Endothelial cell of umbilical vein (primary cell): ENCODE measurements around the gene TCERG1L. TPM values are rescaled to one million over a fixed set of nuclear protein-coding genes. Genes with fewer than 3 reads are reported as not detected.

Experiments used
- BruUV-seq: library from RNA; stranded (reverse); fragments of 400-500 nt; replicated peaks from 2 replicates; lab custom pipeline; 2021; lab: Mats Ljungman, UMichigan
- CTCF ChIA-PET: fragments of 300-600, 350-600 bp; sonication (Branson Sonifier 250); formaldehyde crosslinking; loops from one replicate; lab custom pipeline; 2021; ENCODE audit warnings: antibody characterized with exemption, inconsistent platforms; lab: Charles Lee
- POLR2A ChIA-PET: fragments of 300-600, 350-600 bp; sonication (Branson Sonifier 250); formaldehyde crosslinking; loops from one replicate; lab custom pipeline; 2021; ENCODE audit warnings: antibody characterized with exemption, inconsistent platforms; lab: Charles Lee
- DNase-seq: peaks from one replicate; pipeline ENCODE4 v3.0.0-alpha.2; 2011; ENCODE audit warnings: low read depth, low spot score
- FAIRE-seq: peaks from 2 replicates; lab custom pipeline; 2011; peaks lifted over from hg19 to GRCh38; lab: Jason Lieb, UNC
- H2AFZ ChIP-seq: 2 replicates; pipeline ENCODE4 v1.6.0; 2012; ENCODE audit warnings: low read depth, low read length, control low read depth, inconsistent platforms
- H3K27ac ChIP-seq: 2 replicates; pipeline ENCODE4 v1.5.1; 2011; ENCODE audit warnings: low read depth, mild to moderate bottlenecking, control low read depth, low read length, moderate library complexity; ENCODE audit not compliant: insufficient read depth
- H3K27me3 ChIP-seq, 2 experiments: 2 replicates each; pipeline versions ENCODE4 v1.6.0 to v1.6.1; 2011; ENCODE audit warnings: low read length in 2 of 2, mixed read lengths in 1 of 2; ENCODE audit not compliant: control insufficient read depth in 2 of 2, insufficient read depth in 2 of 2
- H3K36me3 ChIP-seq, 2 experiments: 2 replicates in 1 of 2; 3 replicates in 1 of 2; pipeline ENCODE4 v1.5.1; 2011; ENCODE audit warnings: low read length in 2 of 2, mild to moderate bottlenecking in 1 of 2, moderate library complexity in 1 of 2; ENCODE audit not compliant: control insufficient read depth in 2 of 2, insufficient read depth in 2 of 2; ENCODE audit errors: extremely low read depth in 1 of 2
- H3K4me1 ChIP-seq: 3 replicates; pipeline ENCODE4 v1.5.1; 2011; ENCODE audit warnings: mild to moderate bottlenecking, low read length; ENCODE audit not compliant: control insufficient read depth, insufficient read depth; ENCODE audit errors: extremely low read depth
- H3K4me2 ChIP-seq: 2 replicates; pipeline ENCODE4 v1.6.1; 2011; ENCODE audit warnings: low read length, control low read depth, mixed read lengths; ENCODE audit not compliant: insufficient read depth
- H3K4me3 ChIP-seq, 3 experiments: fragments of 200-600 bp in 1 of 3; sonication (generic), shearing (Covaris generic) in 1 of 3; replicated peaks in 1 of 3; 2 replicates each; pipeline ENCODE4 v1.5.1; 2011 to 2016; ENCODE audit warnings: control low read depth in 3 of 3, low read length in 3 of 3, mild to moderate bottlenecking in 2 of 3, inconsistent platforms in 1 of 3, low read depth in 1 of 3, moderate library complexity in 1 of 3; ENCODE audit not compliant: insufficient read depth in 1 of 3
- H3K79me2 ChIP-seq: 2 replicates; pipeline ENCODE4 v1.6.0; 2012; ENCODE audit warnings: low read length, inconsistent platforms; ENCODE audit not compliant: control insufficient read depth, insufficient read depth
- H3K9ac ChIP-seq: replicated peaks from 2 replicates; pipeline ENCODE3; 2011; ENCODE audit warnings: low read length, control low read depth; ENCODE audit not compliant: insufficient read depth; ENCODE audit errors: extremely low read depth
- H3K9me1 ChIP-seq: replicated peaks from 3 replicates; pipeline ENCODE4 v1.6.0; 2011; ENCODE audit warnings: mild to moderate bottlenecking, low read length; ENCODE audit not compliant: control insufficient read depth, insufficient read depth; ENCODE audit errors: extremely low read depth
- H3K9me3 ChIP-seq: replicated peaks from 2 replicates; pipeline ENCODE4 v1.5.1; 2012; ENCODE audit warnings: low read length, inconsistent platforms; ENCODE audit not compliant: control insufficient read depth, insufficient read depth
- H4K20me1 ChIP-seq: replicated peaks from 2 replicates; pipeline ENCODE3; 2011; ENCODE audit warnings: mild to moderate bottlenecking, low read length; ENCODE audit not compliant: control insufficient read depth, insufficient read depth; ENCODE audit errors: extremely low read depth
- FOS ChIP-seq: IDR thresholded peaks from 2 replicates; pipeline ENCODE4 v1.6.1; 2011; ENCODE audit warnings: mild to moderate bottlenecking, low read length, moderate library complexity, borderline replicate concordance; ENCODE audit not compliant: insufficient read depth
- MYC ChIP-seq: IDR thresholded peaks from one replicate; pipeline ENCODE4 v1.6.1; 2011; ENCODE audit warnings: mild to moderate bottlenecking, low read depth, low read length
- POLR2A ChIP-seq: IDR thresholded peaks from 2 replicates; pipeline ENCODE4 v1.6.1; 2012; ENCODE audit warnings: low read depth, mild to moderate bottlenecking, control low read depth, low read length
- dilution Hi-C: fragments of 300-500 bp; cut with MboI; formaldehyde crosslinking; loops from one replicate; pipeline ENCODE4 v1.15.0; 2019; ENCODE audit warnings: low sequenced_read_pairs; ENCODE audit not compliant: extremely low pct_ligation_motif_present
- intact Hi-C: fragments of 100-400 bp; cut with micrococcal nuclease; formaldehyde crosslinking; loops from one replicate; pipeline ENCODE4 v1.10.0; 2022
- polyA plus RNA-seq, 4 experiments: library from polyadenylated mRNA; depleted of rRNA in 3 of 4; stranded (reverse) in 3 of 4; unstranded in 1 of 4; fragments of >200 nt; gene quantifications; 2 replicates each; pipeline versions ENCODE4 v1.2.1 to v1.2.3, GENCODE V29; 2011 to 2012; ENCODE audit warnings: missing spikeins in 1 of 4
- total RNA-seq: library from RNA; stranded (reverse); gene quantifications from 2 replicates; pipeline ENCODE4 v1.2.3, GENCODE V29; 2021
- TF ChIP-seq, protein P1 (sequence below), 2 donors: IDR thresholded peaks; 1 replicate in 1 of 2; 2 replicates in 1 of 2; pipeline ENCODE4 v1.5.1; 2011; ENCODE audit warnings: low read length in 2 of 2, mild to moderate bottlenecking in 2 of 2, moderate library complexity in 2 of 2, control low read depth in 1 of 2, inconsistent platforms in 1 of 2, low read depth in 1 of 2; ENCODE audit not compliant: insufficient read depth in 1 of 2; ENCODE audit errors: extremely low read depth in 1 of 2
- TF ChIP-seq, protein P2 (sequence below): IDR thresholded peaks from 2 replicates; pipeline ENCODE4 v1.6.1; 2011; ENCODE audit not compliant: insufficient read depth, insufficient read length

The TCERG1L gene
- total and polyA plus RNA-seq, 2 donors (not counting 3 experiments of a cell fraction or from before 2014, with no cell fraction given): not detected

DNA sequence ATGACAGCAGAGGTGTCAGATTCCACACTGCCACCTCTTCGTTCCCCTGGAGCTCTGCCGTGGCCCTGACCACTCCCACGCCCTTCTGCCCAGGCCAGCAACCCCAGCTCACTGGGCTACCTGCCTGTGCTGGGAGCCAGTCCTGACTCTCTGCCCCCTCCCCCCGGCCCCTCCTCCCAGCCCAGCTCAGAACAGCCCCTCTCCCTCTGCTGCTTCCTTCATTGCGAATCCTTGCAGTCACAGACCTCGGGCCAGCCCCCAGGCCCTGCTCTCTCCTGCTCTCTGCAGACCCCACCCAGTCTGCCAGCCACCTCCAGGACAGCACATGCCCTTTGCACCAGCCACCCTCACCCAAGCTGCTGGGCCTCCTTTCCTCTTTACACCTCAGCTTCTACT is 60.4 kb downstream of the TCERG1L start:
- no peaks in the 10 kb centered on the region for H3K27me3 ChIP-seq
- H4K20me1 ChIP-seq: no peaks in the 10 kb centered on the region
- H3K27ac ChIP-seq: no peak overlapping the region
- no peaks in the 10 kb centered on the region for H3K9me1 ChIP-seq
- TF ChIP-seq, protein P1, sequence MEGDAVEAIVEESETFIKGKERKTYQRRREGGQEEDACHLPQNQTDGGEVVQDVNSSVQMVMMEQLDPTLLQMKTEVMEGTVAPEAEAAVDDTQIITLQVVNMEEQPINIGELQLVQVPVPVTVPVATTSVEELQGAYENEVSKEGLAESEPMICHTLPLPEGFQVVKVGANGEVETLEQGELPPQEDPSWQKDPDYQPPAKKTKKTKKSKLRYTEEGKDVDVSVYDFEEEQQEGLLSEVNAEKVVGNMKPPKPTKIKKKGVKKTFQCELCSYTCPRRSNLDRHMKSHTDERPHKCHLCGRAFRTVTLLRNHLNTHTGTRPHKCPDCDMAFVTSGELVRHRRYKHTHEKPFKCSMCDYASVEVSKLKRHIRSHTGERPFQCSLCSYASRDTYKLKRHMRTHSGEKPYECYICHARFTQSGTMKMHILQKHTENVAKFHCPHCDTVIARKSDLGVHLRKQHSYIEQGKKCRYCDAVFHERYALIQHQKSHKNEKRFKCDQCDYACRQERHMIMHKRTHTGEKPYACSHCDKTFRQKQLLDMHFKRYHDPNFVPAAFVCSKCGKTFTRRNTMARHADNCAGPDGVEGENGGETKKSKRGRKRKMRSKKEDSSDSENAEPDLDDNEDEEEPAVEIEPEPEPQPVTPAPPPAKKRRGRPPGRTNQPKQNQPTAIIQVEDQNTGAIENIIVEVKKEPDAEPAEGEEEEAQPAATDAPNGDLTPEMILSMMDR (IDR thresholded peaks at IDR 0.05; ENCODE audit: extremely low read depth in 1 of 2, insufficient read depth in 1 of 2, low read depth in 1 of 2, low read length in 2 of 2): no peak
- no peak for TF ChIP-seq MYC
- H3K79me2 ChIP-seq: no peaks in the 10 kb centered on the region
- H3K9me3 ChIP-seq: peaks cover 12% of the 10 kb centered on the region
- H3K4me2 ChIP-seq: no peak overlapping the region
- ChIA-PET CTCF (no interaction called here), POLR2A (no interaction called here)
- no peak overlapping the region for H2AFZ ChIP-seq
- FAIRE-seq: no peak
- dilution Hi-C loops: no loop called here
- no peaks in the 10 kb centered on the region for H3K36me3 ChIP-seq
- no peak overlapping the region for H3K4me3 ChIP-seq
- DNase-seq: no peak
- intact Hi-C loops: no loop called here
- no TSS peak for BruUV-seq
- no peak overlapping the region for H3K9ac ChIP-seq
- H3K4me1 ChIP-seq: no peaks in the 10 kb centered on the region

DNA sequence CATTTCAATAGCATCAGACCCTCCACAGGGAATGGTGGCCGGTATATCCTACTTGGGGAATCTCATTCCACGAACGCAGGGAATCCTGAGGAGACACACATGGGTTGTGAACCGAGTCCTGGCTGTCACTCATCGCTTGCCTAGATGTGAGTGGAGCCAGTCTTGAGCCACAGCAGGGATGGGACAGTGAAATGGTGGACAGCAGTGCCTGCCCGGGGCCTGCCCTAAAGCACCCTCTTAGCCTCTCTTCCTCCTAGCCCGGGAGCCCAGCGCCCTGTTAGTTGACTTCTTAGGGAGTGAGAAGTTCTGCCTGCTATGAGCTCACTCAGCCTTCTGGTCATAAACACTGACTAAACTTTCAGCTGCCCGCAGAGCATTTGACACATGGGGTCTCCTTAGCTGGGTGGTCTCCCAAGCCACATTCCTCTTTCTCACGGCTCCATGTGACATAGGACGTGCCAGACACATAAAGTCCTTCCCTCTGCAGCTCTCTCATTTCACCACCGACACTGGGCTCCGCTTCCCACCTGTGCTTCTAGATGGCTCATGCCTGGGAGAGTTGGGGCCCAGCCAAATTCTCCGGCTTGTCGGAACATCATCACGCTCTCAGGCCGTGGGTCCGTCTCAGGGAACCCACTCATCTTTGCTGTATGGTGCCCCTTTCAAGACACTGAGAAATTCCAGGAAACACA is 60.9 kb downstream of the TCERG1L start:
- BruUV-seq: no TSS peak

More for the DNA sequence above, 60.9 kb downstream of the TCERG1L start:
- no peaks in the 10 kb centered on the region for H3K9me1 ChIP-seq
- peaks cover 12% of the 10 kb centered on the region for H3K9me3 ChIP-seq
- no peak overlapping the region for H3K4me2 ChIP-seq
- H3K9ac ChIP-seq: no peak overlapping the region
- intact Hi-C loops: no loop called here
- dilution Hi-C loops: no loop called here
- H3K36me3 ChIP-seq: no peaks in the 10 kb centered on the region
- no peak overlapping the region for H3K4me3 ChIP-seq
- no peaks in the 10 kb centered on the region for H3K4me1 ChIP-seq
- no peak for DNase-seq
- no peak for FAIRE-seq
- no peaks in the 10 kb centered on the region for H3K27me3 ChIP-seq
- ChIA-PET POLR2A (no interaction called here), CTCF (no interaction called here)
- H4K20me1 ChIP-seq: no peaks in the 10 kb centered on the region
- H2AFZ ChIP-seq: no peak overlapping the region
- TF ChIP-seq POLR2A (no peak), FOS (no peak), MYC (no peak)
- TF ChIP-seq, protein P1 (IDR thresholded peaks at IDR 0.05; ENCODE audit: extremely low read depth in 1 of 2, insufficient read depth in 1 of 2, low read depth in 1 of 2, low read length in 2 of 2): no peak
- TF ChIP-seq, protein P2, sequence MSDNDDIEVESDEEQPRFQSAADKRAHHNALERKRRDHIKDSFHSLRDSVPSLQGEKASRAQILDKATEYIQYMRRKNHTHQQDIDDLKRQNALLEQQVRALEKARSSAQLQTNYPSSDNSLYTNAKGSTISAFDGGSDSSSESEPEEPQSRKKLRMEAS: no peak
- no peaks in the 10 kb centered on the region for H3K79me2 ChIP-seq
- H3K27ac ChIP-seq: no peak overlapping the region
